Pancreas (tissue), 10 donors: Measurements from ENCODE around the gene LDLRAD4. TPM values are rescaled to one million over a fixed set of nuclear protein-coding genes. Genes with fewer than 3 reads are reported as not detected.

Experiments
- ATAC-seq, 4 donors: fragments of 200-7000 bp; cut with Tn5 transposase; one replicate each; pipeline versions ENCODE4 v1.8.0 to v1.9.1; 2020; ENCODE audit warnings: mild to moderate bottlenecking in 4 of 4, moderate library complexity in 4 of 4
- DNase-seq, 6 donors: peaks; one replicate each; pipeline ENCODE4 v3.0.0-alpha.2; 2020
- FAIRE-seq: peaks from 2 replicates; lab custom pipeline; 2012; peaks lifted over from hg19 to GRCh38; lab: Jason Lieb, UNC
- H3K27ac ChIP-seq, 4 donors: fragments of 200-600 bp; sonication (generic); 1 replicate in 3 of 4; 2 replicates in 1 of 4; pipeline versions ENCODE4 v1.5.0 to v1.8.0; 2020
- H3K27me3 ChIP-seq, 4 donors: fragments of 200-600 bp; one replicate each; pipeline ENCODE4 v1.8.0; 2021
- H3K36me3 ChIP-seq, 3 donors: fragments of 200-600 bp; sonication (generic) in 1 of 3; one replicate each; pipeline versions ENCODE4 v1.5.0 to v1.8.0; 2020 to 2021
- H3K4me1 ChIP-seq, 3 donors: fragments of 200-600 bp; one replicate each; pipeline ENCODE4 v1.8.0; 2021
- H3K4me3 ChIP-seq, 4 donors: fragments of 200-600 bp; sonication (generic) in 2 of 4; one replicate each; pipeline versions ENCODE4 v1.5.0 to v1.8.0; 2020 to 2021
- H3K9me3 ChIP-seq, 4 donors: fragments of 200-600 bp; one replicate each; pipeline ENCODE4 v1.8.0; 2021
- CTCF ChIP-seq, 4 donors: fragments of 200-600 bp; sonication (generic) in 3 of 4; IDR thresholded peaks; one replicate each; pipeline versions ENCODE4 v1.5.0 to v1.8.0; 2021; ENCODE audit warnings: antibody characterized with exemption in 4 of 4
- WGBS, 2 donors: extraction: QIAGEN DNeasy Blood & Tissue Kit; methylation state at CpG; one replicate each; pipeline ENCODE4 v1.1.7; 2013; 5-methylcytosine and 5-hydroxymethylcytosine counted together
- intact Hi-C, 3 donors: fragments of 100-400 bp; cut with DNase I; formaldehyde crosslinking; loops; one replicate each; pipeline versions ENCODE4 v1.11.1 to v1.14.2; 2022
- polyA plus RNA-seq, 2 donors: library from polyadenylated mRNA; stranded (reverse); fragments of 200-250 nt; gene quantifications; one replicate each; pipeline ENCODE4 v1.2.3, GENCODE V29; 2013
- total RNA-seq, 6 donors: library from RNA; stranded (reverse); fragmentation: NEBNext Ultra II Directional in 4 of 6; extraction: Animal tissue kit (Norgen Biotek cat#: 25700) in 4 of 6; gene quantifications; one replicate each; pipeline versions ENCODE4 v1.2.1 to v1.2.4, GENCODE V29; 2021 to 2023
- donor health status: healthy with polysubstance abuse.
- donor health status: DM: no; HTN: no; CAD: no; lungs with moderate emphysema.
- donor health status: DM: no; HTN: no; CAD: no.
- donor health status: control.
- donor health status: control.
- donor health status: Bipolar disorder and iron deficiency.
- donor health status: DM: yes; HTN: yes; CAD: no.
- donor health status: DM: no; HTN: no; CAD: no.
- donor health status: DM: no; HTN: no; CAD: no.
- donor health status: DM: yes; HTN: yes; CAD: no.

LDLRAD4 gene
- total and polyA plus RNA-seq, 8 donors, result 2.5 to 21.8 (median 5.7) TPM

DNA sequence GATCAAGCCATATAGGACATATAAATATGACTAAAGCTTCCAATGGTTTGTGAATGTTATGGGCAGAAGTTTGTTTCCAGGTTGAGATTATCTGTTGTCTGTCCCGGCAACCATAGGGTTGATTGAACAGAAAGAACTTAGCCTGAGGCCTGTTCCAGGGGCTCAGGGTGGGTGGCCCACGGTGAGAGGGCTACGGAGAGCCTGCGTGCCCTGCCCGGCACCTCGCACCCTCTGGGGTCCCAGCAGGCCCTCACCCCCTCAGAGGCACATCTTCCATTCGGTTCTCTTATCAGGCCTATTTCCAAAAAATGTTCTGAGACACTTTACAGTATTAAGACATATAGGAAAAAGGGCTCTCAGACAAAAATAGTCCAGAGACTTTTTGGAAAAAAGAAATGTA lies 40.4 kb upstream of the LDLRAD4 start:
- no peak overlapping the region for H3K27ac ChIP-seq
- ATAC-seq (no peak), DNase-seq (no peak), FAIRE-seq (no peak)
- WGBS, 2 donors, result 89 to 90% methylated on average over 7 of the region's 7 CpGs
- no peak overlapping the region for H3K4me3 ChIP-seq
- H3K9me3 ChIP-seq, result no peaks in the 10 kb centered on the region
- H3K36me3 ChIP-seq, result no peaks in the 10 kb centered on the region
- no peaks in the 10 kb centered on the region for H3K27me3 ChIP-seq
- intact Hi-C loops, result no loop called here
- TF ChIP-seq CTCF (IDR thresholded peaks at IDR 0.05), result no peak
- H3K4me1 ChIP-seq, result no peaks in the 10 kb centered on the region

DNA sequence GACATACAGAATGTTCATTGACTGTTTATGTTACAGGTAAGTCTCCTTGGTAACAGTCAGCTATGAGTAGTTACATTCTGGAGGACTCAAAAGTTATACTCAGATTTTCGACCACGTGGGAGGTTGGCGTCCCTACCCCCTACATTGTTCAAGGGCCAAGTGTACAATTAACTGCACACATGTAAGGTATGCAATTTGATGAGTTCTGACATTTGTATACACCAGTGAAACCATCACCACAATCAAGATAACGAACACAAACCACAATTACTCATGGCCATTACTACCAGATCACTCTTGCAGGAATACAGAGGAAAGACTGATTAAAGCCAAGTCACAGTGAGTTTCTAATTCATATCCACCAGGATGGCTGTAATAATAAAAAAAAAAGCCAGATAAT lies 39.6 kb upstream of the LDLRAD4 start:
- no peak for FAIRE-seq
- no peaks in the 10 kb centered on the region for H3K9me3 ChIP-seq
- H3K4me3 ChIP-seq, result no peak overlapping the region
- intact Hi-C loops, result no loop called here
- 85 to 88% methylated on average over 4 of the region's 4 CpGs for WGBS, 2 donors
- H3K4me1 ChIP-seq, result no peaks in the 10 kb centered on the region
- H3K27ac ChIP-seq, result no peak overlapping the region
- TF ChIP-seq CTCF (IDR thresholded peaks at IDR 0.05), result no peak
- ATAC-seq, result no peak
- DNase-seq, result no peak
- H3K27me3 ChIP-seq, result no peaks in the 10 kb centered on the region
- H3K36me3 ChIP-seq, result no peaks in the 10 kb centered on the region

GRCh38 chr18:13179566-13180113 lies 38.9 kb upstream of the LDLRAD4 start:
- no peaks in the 10 kb centered on the region for H3K9me3 ChIP-seq
- no peak for TF ChIP-seq CTCF (IDR thresholded peaks at IDR 0.05)
- peak; percentile 56 to 84 (median 61) for ATAC-seq
- intact Hi-C loops, result no loop called here
- H3K27ac ChIP-seq, result no peak overlapping the region
- H3K4me3 ChIP-seq, result no peak overlapping the region
- no peaks in the 10 kb centered on the region for H3K27me3 ChIP-seq
- 45 to 48% methylated on average over 9 of the region's 9 CpGs for WGBS, 2 donors
- H3K36me3 ChIP-seq, result no peaks in the 10 kb centered on the region
- FAIRE-seq, result peak; percentile 26
- H3K4me1 ChIP-seq, result no peaks in the 10 kb centered on the region
- DNase-seq, result no peak

- no peak for TF ChIP-seq CTCF (IDR thresholded peaks at IDR 0.05)
- intact Hi-C loops, result no loop called here
- Histone ChIP-seq H3K4me3 (no peak overlapping the region), H3K4me1 (no peaks in the 10 kb centered on the region), H3K27me3 (no peaks in the 10 kb centered on the region), H3K36me3 (no peaks in the 10 kb centered on the region), H3K9me3 (no peaks in the 10 kb centered on the region), H3K27ac (no peak overlapping the region)
- no peak for DNase-seq
- 55 to 65% methylated on average over 6 of the region's 6 CpGs for WGBS, 2 donors
- FAIRE-seq, result no peak
- ATAC-seq, result no peak
Measured at GRCh38 chr18:13180614-13181375, 37.8 kb upstream of the LDLRAD4 start.

DNA sequence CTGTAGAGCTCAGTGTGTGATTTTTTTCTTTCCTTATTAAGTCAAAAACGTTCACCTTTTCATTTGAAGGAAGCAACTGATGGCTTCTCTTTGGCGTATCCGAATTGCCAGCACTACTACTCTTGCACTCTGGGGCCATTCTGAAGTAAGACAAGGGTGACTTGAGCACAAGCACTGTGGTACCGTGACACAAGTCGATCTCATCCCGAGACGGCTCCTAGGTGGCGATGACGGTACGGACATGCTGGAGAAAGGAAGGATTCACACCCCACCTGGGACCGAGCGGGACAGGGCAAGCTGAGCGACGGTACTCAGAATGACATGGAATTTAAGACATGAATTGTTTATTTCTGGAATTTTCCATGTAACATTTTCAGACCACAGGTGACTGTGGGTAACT lies 36.8 kb upstream of the LDLRAD4 start:
- Histone ChIP-seq H3K4me1 (no peaks in the 10 kb centered on the region), H3K9me3 (no peaks in the 10 kb centered on the region), H3K36me3 (no peaks in the 10 kb centered on the region), H3K27ac (no peak overlapping the region), H3K4me3 (no peak overlapping the region), H3K27me3 (no peaks in the 10 kb centered on the region)
- ATAC-seq, result no peak
- no peak for TF ChIP-seq CTCF (IDR thresholded peaks at IDR 0.05)
- intact Hi-C loops, result no loop called here
- WGBS, 2 donors, result 77 to 86% methylated on average over 14 of the region's 14 CpGs
- no peak for DNase-seq
- FAIRE-seq, result no peak
